Adrenal gland (tissue), 5 donors: ENCODE data around the gene TENT4B.

Experiments used
- CTCF ChIP-seq, 6 experiments: fragments of 450-650 bp in 4 of 6; fragments of 200-600 bp in 2 of 6; sonication (generic) in 1 of 6; IDR thresholded peaks; 1 replicate in 5 of 6; 2 replicates in 1 of 6; pipeline versions ENCODE4 v1.5.1 to v1.8.0; 2016 to 2021; ENCODE audit warnings: antibody characterized with exemption in 6 of 6, mild to moderate bottlenecking in 2 of 6, moderate library complexity in 1 of 6
- POLR2A ChIP-seq, 2 donors: fragments of 450-650 bp; IDR thresholded peaks; one replicate each; pipeline ENCODE4 v1.6.1; 2017; ENCODE audit warnings: antibody characterized with exemption in 2 of 2, mild to moderate bottlenecking in 2 of 2, moderate library complexity in 1 of 2
- donor health status: DM: no; HTN: no; CAD: no.

- TF ChIP-seq CTCF (IDR thresholded peaks at IDR 0.05) (no peak), POLR2A (IDR thresholded peaks at IDR 0.05) (no peak)
Measured at GRCh38 chr16:50255538-50255937, 102.4 kb downstream of the TENT4B start.
